A204.1 (cell line): ENCODE data around the gene IP6K1.

ENCODE experiments used
- FAIRE-seq: peaks from 2 replicates; lab custom pipeline; 2012; peaks lifted over from hg19 to GRCh38; lab: Jason Lieb, UNC

IP6K1 gene

DNA sequence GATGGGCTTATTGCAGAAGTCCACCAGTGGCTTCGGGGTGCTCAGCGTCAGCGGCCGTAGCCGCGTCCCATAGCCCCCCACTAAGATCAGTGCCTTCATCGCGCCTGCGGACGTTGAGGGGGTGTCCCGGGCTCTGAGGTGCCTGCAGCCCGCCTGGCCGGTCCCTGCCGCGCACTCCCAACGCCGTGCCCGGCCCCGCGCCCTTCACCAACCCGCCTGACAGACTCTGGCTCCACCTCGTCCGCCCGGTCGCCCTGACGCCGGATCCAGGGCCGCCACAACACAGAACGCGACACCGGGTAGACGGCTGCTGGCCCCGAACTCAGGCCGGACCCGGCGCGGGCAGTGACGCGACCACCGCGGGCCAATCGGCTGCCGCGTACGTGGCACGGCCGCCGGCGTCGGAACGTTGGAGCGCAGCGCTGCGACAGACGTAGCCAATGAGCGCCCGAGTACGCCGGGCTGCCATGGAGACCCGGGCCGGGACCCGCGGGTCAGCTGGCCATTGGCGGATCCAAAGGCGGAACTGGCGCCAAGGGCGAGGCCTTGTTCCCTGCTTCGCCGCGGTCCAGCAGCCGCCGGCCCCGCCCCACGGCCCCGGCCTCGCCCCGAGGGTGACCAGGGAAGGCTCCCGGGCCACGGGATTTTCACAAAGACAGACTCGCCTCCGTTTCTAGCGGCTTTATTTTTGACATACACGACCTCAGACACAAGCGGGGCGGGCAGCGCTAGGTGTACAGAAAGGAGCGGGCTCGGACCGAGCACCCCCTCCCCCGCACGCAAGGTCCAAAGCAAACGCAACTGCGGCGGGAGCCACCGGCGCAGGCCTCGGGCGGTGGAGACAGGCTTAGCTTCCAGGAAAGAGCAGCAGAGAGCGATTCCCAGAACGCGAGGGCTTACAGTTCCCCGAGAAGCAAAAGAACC lies 62.5 kb downstream of the IP6K1 start, which contains the start of gene GMPPB:
Gene GMPPB, minus strand, starts transcription at position 324 of the 924 bp plus-strand sequence. Its CDS starts 225 bp downstream, at position 99.
- peak; percentile 41 for FAIRE-seq

DNA sequence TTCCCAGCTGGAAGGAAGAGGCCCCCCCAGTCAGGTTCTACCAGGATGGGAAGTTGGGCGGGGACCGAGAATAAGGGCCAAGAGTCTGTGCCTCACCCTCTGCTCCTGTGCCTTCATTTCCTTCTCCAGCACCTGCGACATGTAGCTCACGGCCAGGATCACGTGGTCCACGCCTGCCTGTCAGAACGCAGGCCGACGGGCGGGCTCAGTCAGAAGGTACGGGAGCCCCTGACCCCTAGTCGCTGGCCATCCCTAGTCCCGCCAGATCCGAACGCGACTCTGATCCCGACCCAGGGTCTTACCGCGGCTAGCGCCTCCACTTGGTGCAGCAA lies 63.1 kb downstream of the IP6K1 start:
- FAIRE-seq: no peak

DNA sequence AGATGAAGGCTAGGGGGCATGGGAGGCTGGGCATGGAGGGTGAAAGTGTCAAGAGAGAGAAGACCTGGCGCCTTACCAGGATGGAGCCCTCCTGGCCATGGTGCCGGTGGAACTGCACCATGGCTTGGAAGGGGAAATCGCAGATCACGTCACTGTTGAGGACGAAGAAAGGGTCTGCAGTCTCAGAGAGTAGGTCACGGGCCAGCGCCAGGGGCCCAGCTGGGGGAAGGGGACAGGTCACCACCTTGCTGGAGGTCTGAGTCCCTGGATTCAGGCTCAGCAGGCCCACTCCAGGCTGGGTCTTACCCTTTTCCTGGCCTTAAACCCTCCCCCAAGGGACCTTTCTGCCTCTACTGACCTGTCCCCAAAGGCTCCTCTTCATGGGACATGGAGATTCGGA lies 63.4 kb downstream of the IP6K1 start:
- FAIRE-seq: no peak

DNA sequence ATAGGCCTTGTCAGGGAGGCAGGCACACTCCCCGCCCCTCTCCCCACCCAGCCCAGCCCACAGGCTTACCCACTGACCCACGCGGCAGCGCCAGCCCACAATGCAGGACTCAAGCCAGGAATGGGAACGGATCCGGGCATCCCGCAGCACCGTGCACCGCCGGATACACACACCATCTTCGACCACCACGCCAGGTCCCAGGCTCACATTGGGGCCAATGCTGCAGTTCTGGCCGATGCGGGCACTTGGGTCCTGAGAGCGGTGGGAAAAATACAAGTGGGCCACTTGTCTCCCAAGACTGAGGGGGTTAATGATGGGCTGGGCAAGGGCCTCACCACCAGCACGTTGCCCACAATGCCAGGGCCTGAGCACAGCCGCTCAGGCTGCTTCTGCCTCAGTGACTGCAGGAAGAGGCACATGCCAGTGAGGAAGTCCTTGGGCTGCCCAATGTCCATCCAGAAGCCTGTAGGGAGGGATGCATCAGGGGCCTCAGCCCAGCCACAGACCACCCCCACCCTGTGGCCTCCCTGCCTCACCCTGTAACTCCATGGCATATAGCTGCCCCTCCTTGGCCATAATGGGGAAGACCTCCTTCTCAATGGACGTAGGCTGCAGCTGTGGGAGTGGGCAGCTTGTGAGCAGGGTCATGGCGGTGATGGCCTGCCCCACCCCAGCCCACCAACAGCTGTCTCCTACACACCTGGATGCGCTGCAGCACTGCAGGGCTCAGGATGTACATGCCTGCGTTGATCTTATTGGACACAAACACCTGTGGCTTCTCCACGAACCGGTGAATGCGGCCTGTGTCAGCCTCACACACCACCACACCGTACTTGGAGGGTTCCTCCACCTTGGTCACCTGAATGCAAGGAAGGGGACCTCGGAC lies 64.2 kb downstream of the IP6K1 start:
- FAIRE-seq: no peak

DNA sequence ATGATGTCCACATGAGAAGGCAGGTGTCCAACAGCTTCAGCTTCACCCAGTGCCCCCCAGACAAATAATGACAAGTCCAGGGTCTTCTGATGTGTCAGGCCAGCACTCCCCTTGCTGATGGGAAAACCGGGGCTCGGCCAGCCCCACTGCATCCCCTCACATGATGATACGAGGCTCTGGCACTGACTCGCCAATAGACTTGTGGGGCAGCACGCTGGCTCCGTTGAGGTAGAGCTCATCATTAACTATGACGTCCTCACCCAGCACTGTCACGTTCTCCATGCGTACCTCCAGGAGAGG lies 64.8 kb downstream of the IP6K1 start:
- no peak for FAIRE-seq

- FAIRE-seq: no peak
Measured at GRCh38 chr3:49720855-49721595, 65.3 kb downstream of the IP6K1 start.

DNA sequence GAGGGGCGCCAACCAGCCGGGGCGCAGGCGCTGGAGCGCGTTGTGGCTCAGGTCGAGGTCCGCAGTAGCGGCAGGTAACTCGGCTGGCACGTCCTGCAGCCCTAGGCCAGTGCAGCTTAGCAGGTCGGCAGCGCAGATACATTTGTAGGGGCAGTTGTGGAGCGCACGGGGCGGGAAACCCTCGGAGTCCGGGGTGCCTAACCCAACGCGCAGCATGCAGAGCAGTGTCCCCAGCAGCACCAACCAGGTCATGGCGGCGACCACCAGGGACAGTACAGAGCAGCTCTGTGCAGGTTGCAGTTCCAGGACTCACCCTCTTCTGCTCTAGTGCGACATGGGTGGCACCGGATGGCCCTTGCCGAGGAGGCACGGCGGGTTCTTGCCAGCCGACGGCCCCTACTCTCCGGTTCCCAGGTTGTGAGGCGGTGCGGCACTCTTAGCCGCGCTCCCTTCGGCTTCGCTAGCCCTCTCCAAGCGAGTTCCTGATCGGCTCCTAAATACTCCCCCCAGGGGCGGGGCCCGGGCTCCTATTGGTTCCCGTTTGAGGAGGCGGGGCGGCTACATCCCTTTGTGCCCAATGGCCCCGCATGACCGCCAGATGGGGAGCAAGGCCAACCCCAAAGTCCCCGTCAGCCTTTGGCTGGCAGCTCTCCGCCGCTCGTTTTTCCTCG lies 67.0 kb downstream of the IP6K1 start, which contains the start of gene AMIGO3:
Gene AMIGO3, minus strand, starts transcription at position 471 of the 671 bp plus-strand sequence. Its CDS starts 219 bp downstream, at position 252.
- no peak for FAIRE-seq

DNA sequence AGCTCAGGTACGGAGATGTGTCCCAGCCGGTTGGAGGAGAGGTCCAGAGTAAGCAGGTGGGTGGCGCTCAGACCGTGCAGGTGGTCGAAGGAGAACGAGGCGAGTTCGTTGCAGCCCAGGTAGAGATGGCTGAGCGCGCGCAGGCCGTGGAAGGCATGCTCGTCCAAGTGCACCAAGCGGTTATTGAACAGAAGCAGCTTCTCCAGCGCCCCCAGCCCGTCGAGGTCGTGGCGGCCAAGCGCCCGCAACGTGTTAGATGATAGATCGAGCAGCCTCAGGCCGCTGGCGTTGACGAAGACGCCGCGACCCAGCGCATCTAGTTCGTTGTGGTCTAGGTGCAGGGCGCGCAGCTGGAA lies 67.5 kb downstream of the IP6K1 start:
- no peak for FAIRE-seq

- FAIRE-seq: no peak
Measured at GRCh38 chr3:49717959-49718857, 68.1 kb downstream of the IP6K1 start.

- FAIRE-seq: no peak
Measured at GRCh38 chr3:49717211-49717958, 69.0 kb downstream of the IP6K1 start.

- FAIRE-seq: no peak
Measured at GRCh38 chr3:49716691-49717210, 69.6 kb downstream of the IP6K1 start.

DNA sequence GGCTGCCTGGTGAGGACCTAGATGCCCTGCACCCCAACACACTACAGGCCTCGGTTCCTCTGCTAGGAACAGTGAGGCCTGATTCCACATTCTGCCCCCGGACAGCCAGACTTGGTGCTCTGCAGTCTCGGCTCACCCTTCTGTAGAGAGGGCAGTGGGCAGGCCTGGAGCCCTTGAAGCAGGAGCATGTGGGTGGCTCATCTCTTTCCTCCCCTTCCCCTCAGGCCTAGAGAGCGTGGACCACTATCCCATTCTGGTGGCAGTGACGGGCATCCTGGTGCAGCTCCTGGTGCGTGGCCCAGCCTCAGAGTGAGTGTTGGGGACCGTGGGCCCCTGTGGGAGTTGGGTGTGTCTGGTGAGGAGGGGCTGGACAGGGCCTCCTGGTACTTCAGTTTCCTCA lies 70.2 kb downstream of the IP6K1 start:
- FAIRE-seq: no peak

GRCh38 chr3:49715611-49716121 lies 70.7 kb downstream of the IP6K1 start:
- FAIRE-seq: no peak

- FAIRE-seq: no peak
Measured at GRCh38 chr3:49714728-49715550, 71.4 kb downstream of the IP6K1 start.

- FAIRE-seq: no peak
Measured at GRCh38 chr3:49713336-49714105, 72.8 kb downstream of the IP6K1 start.

GRCh38 chr3:49712631-49713317 lies 73.6 kb downstream of the IP6K1 start:
- no peak for FAIRE-seq

- FAIRE-seq: no peak
Measured at GRCh38 chr3:49712166-49712565, 74.2 kb downstream of the IP6K1 start.
